Sciatic nerve (tissue), 2 donors: Measurements from ENCODE around the gene GLDN. TPM values are rescaled to one million over a fixed set of nuclear protein-coding genes. Genes with fewer than 3 reads are reported as not detected.
A peak's percentile ranks its signal among the peaks of the same experiment; 100 is the strongest.

Source experiments
- ATAC-seq: fragments of 200-7000 bp; cut with Tn5 transposase; one replicate; pipeline ENCODE4 v1.9.1; 2020; ENCODE audit warnings: mild to moderate bottlenecking, moderate library complexity
- DNase-seq: peaks from one replicate; pipeline ENCODE4 v3.0.0-alpha.2; 2020; ENCODE audit warnings: low spot score
- intact Hi-C: fragments of 100-400 bp; cut with DNase I; formaldehyde crosslinking; loops from one replicate; pipeline ENCODE4 v1.14.2; 2022
- total RNA-seq: library from RNA; stranded (reverse); fragmentation: NEBNext Ultra II Directional; extraction: Animal tissue kit (Norgen Biotek cat#: 25700); gene quantifications from one replicate; pipeline ENCODE4 v1.2.1, GENCODE V29; 2021
- donor health status: DM: no; HTN: no; CAD: no.
- donor health status: DM: no; HTN: no; CAD: no.

GLDN gene
- total RNA-seq, 1 donor from 2014 or later = 94.5 TPM

- no peak for DNase-seq
- ATAC-seq = no peak
- intact Hi-C loops = no loop called here
These were observed 37.0 kb downstream of the GLDN start for GRCh38 chr15:51378406-51378805.

GRCh38 chr15:51379390-51379789, 37.9 kb downstream of the GLDN start:
- ATAC-seq (no peak), DNase-seq (no peak)
- intact Hi-C loops = no loop called here

DNA sequence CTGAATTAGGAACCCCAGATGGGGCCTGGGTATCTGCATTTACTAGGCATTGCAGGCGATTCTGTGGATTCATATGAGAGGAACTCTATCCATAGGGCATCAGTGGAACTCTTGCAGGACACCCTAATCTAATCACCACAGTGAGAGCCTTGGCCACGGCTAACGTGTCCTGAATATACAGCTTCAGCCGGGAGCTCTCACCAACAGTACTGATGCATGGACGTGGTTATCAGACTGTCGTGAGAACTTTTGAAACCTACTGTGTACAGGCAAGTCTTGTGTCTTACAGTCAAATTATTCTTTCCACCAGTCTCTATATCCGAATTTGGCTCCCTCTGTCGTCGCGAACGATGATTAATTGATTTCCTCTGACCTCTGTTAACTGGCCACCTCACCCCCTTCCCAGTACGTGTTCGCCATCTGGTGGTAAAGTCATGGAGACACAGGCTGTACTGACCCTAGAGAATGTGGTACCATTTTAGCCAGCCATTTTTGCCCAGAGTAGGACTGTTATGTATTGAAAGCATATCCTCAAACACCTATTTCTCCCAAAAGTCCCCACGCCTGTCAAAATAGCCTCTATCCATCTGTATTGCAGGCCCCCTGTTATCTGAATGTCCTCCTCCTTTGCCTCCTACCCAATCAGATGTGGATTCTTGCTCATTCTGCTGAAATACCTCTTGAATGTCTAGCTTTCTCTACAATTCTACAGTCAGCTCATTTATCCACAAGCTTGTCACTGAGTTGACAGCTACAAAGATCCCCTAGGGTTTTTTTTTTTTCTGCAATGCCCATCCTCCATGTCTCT, 39.7 kb downstream of the GLDN start:
- peak; percentile 67 for DNase-seq
- intact Hi-C loops = loop anchor here (10.0 kb wide), 1 partner anchor 96 kb away; no protein-coding TSS in a partner anchor
- ATAC-seq = peak; percentile 87

DNA sequence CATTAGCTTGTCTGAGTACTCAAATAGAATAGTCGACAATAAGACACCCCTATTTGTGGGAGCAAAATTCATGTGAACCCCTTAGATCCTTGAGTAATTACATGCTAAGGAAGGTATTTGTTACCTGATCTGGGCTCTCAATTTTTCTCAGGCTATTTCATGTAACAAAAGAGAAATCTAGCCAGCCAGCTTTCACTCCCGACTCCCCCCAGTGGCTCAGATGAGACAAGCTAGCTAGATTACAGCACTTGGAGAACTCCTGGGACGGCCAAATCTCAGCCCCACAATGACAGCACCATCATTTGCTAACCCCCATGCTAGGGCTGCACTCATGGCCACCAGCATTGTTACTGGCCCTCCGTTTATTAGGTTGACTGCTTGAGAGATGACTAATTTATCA, 41.3 kb downstream of the GLDN start:
- ATAC-seq (no peak), DNase-seq (no peak)
- intact Hi-C loops = loop anchor here (10.0 kb wide), 1 partner anchor 98 kb away; no protein-coding TSS in a partner anchor

- intact Hi-C loops = loop anchor here (10.0 kb wide), 1 partner anchor 101 kb away; no protein-coding TSS in a partner anchor
- no peak for ATAC-seq
- no peak for DNase-seq
These were observed 44.6 kb downstream of the GLDN start for GRCh38 chr15:51386029-51386428.

- no peak for ATAC-seq
- no peak for DNase-seq
- intact Hi-C loops = loop anchor here (10.0 kb wide), 1 partner anchor 102 kb away; no protein-coding TSS in a partner anchor
These were observed 45.0 kb downstream of the GLDN start for GRCh38 chr15:51386486-51386885.

DNA sequence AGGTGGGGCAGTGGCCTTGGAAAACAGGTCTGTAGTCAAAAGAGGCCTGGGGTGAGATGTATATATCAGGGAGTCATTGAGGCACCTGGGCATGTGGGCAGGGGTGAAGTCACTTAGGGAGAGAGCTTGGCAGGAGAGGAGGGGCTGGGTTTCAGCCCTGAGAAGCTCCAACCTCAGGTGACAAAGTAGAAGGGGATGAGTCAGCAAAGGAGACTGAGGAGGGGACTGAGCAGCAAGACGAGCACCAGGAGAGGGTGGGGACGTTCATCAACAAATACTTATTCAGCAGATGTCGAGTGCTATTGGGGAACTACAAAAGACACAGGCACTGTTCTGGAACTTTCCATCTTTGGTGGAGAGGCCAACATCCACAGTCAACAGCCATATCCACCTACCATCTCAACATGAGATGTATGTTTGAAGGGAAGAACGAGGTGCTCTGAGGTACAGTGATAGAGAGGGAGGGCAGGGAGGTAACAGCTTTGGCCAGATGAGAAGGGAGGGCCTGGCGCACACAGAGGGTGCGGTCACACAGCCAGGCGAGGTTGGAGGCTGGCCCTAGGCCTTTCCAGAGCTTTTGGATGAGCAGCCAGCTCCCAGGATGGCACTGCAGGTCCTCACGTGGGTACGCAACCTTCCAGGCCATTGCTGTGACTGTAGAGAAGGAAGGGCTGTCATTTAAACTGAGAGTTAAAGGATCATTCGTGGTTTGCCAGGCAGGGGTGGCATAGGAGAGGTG, 45.7 kb downstream of the GLDN start:
- DNase-seq (no peak), ATAC-seq (no peak)
- intact Hi-C loops = loop anchor here (10.0 kb wide), 1 partner anchor 102 kb away; no protein-coding TSS in a partner anchor

GRCh38 chr15:51387699-51388041, 46.2 kb downstream of the GLDN start:
- intact Hi-C loops = loop anchor here (10.0 kb wide), 1 partner anchor 103 kb away; no protein-coding TSS in a partner anchor
- ATAC-seq = no peak
- DNase-seq = no peak

DNA sequence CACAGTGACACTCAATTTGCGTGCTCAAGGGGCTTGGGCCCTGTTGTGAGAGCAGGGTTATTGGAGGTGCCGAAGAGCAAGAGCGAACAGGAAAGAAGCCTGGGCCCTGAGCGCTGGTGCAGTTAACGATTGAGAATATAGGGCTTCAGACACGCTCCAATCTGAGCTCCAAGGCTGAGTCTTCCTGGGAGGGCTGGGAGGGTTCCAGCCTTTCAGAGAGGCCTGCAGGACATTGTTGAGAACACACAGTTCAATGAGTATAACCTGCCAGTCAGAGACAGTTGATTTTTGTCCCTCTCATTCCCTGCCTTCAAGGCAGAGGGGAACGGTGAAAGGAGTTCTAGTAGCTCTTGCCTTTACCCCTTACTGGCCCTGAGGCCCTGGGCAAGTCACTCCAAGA, 47.3 kb downstream of the GLDN start:
- no peak for DNase-seq
- ATAC-seq = no peak
- intact Hi-C loops = loop anchor here (10.0 kb wide), 1 partner anchor 104 kb away; no protein-coding TSS in a partner anchor

GRCh38 chr15:51390241-51390965, 48.9 kb downstream of the GLDN start:
- ATAC-seq (no peak), DNase-seq (no peak)
- intact Hi-C loops = no loop called here

DNA sequence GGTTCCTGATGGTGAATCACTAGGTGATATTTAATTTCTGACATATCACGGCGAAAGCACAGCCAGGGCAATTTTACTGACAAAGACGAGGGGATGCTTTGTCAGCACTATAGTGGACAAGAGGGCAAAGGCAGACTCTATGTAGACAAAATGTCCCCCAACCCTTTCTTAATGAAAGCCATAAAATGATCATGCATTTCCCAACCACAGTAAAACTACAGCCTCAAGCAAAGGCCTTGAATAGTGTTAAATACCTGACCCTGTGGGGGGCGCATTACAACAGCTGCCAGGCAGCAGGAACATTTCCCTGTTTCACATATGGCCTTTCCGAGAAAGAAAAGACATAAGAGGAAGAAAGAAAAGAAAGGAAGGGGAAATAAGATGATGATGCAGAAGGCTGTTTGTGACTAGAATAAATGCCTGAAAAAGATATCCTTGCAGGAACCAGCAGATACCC, 49.5 kb downstream of the GLDN start:
- no peak for ATAC-seq
- no peak for DNase-seq
- intact Hi-C loops = no loop called here

- intact Hi-C loops = no loop called here
- DNase-seq = no peak
- ATAC-seq = no peak
These were observed 55.5 kb downstream of the GLDN start for GRCh38 chr15:51396921-51397320.

- ATAC-seq (no peak), DNase-seq (no peak)
- intact Hi-C loops = no loop called here
These were observed 57.2 kb downstream of the GLDN start for GRCh38 chr15:51398626-51399025.

GRCh38 chr15:51401051-51401780, 59.8 kb downstream of the GLDN start:
- intact Hi-C loops = no loop called here

GRCh38 chr15:51401872-51402517, 60.5 kb downstream of the GLDN start:
- intact Hi-C loops = no loop called here
- ATAC-seq (peak; percentile 62), DNase-seq (no peak)

More at GRCh38 chr15:51401051-51401780, 59.8 kb downstream of the GLDN start:
- no peak for ATAC-seq
- DNase-seq = no peak

- no peak for ATAC-seq
- intact Hi-C loops = no loop called here
These were observed 61.8 kb downstream of the GLDN start for GRCh38 chr15:51403072-51403878.

DNA sequence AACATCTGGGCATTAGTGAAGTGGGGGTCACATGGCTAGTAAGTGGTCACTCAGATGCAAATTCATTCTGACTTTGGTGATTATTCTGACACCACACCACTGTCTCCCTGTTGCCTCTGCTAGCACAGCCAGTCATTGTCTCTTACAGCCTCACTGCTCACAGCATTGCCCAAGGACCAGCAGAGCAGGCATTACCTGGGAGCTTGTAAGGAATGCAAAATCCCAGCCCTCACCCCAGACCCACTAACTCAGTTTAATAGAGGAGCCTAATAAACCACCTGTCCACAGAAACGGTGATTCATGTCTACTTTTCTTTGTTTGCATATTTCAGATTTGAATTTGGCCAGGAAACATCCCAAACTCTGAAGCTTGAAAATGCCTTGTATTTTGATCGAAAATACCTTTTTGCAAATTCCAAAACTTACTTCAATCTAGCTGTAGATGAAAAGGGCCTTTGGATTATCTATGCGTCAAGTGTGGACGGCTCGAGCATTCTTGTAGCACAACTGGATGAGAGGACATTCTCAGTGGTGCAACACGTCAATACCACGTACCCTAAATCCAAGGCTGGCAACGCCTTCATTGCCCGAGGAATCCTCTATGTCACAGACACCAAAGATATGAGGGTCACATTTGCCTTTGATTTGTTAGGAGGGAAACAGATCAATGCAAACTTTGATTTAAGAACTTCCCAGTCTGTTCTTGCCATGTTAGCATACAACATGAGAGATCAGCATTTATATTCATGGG, 62.7 kb downstream of the GLDN start:
- intact Hi-C loops = no loop called here
- DNase-seq (no peak), ATAC-seq (no peak)

More at GRCh38 chr15:51403072-51403878, 61.8 kb downstream of the GLDN start:
- no peak for DNase-seq
